ENCODE data around the gene LHFPL3. TPM values are rescaled to one million over a fixed set of nuclear protein-coding genes. Genes with fewer than 3 reads are reported as not detected.

Gene LHFPL3
- polyA plus RNA-seq, 1 experiment, result not detected

DNA sequence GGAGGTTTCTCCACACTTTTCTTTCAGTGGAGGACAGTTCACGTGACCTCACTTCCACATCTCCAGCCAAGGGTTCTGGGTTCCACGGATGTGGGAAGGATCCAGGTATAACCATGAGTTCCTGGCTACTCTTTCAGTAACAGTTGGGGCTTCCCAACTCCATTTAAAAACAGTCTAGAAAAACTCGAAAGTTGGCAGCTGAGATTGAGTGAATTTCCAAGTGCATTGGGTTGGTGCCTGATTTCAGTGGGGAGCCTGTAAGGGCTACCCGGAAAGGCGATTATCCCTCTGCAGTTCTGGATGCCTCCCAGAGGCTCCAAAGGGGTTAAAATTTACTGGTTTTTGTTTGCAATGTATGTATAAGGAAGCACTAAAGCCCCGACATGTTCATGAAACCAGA lies 24.3 kb downstream of the LHFPL3 start:
- no peaks in the 10 kb centered on the region for H3K36me3 ChIP-seq (ENCODE audit: control insufficient read depth, insufficient read depth, low read length)
- no peak overlapping the region for H3K4me3 ChIP-seq (ENCODE audit: low read depth, low read length)
- H3K27me3 ChIP-seq (ENCODE audit: control insufficient read depth, insufficient read depth, low read length), result no peaks in the 10 kb centered on the region
- TF ChIP-seq, protein P1, sequence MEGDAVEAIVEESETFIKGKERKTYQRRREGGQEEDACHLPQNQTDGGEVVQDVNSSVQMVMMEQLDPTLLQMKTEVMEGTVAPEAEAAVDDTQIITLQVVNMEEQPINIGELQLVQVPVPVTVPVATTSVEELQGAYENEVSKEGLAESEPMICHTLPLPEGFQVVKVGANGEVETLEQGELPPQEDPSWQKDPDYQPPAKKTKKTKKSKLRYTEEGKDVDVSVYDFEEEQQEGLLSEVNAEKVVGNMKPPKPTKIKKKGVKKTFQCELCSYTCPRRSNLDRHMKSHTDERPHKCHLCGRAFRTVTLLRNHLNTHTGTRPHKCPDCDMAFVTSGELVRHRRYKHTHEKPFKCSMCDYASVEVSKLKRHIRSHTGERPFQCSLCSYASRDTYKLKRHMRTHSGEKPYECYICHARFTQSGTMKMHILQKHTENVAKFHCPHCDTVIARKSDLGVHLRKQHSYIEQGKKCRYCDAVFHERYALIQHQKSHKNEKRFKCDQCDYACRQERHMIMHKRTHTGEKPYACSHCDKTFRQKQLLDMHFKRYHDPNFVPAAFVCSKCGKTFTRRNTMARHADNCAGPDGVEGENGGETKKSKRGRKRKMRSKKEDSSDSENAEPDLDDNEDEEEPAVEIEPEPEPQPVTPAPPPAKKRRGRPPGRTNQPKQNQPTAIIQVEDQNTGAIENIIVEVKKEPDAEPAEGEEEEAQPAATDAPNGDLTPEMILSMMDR (IDR thresholded peaks at IDR 0.05; ENCODE audit: insufficient read depth, low read depth, low read length), result no peak
- no peak for DNase-seq (ENCODE audit: low read depth)
- ChIA-PET CTCF (no interaction called here), POLR2A (no interaction called here)

DNA sequence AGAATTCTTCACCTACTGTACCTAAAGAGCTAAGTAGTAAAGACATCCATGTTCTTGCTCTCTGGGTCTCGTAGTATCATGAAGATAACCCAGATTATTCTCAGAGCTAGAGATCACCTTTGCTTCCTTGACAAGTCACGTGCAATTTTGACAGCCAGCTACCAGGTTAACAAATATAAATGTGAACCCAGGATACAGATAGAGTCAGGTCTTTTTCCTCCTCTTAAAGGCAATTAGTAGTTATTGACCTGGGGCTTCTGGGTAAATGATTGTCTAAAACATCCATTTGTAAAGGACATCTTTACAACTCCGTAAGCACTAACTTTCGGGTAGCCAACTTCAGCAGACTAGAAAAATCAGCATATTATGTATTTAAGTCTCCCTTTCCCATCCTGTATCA lies 28.8 kb downstream of the LHFPL3 start:
- Histone ChIP-seq H3K4me3 (ENCODE audit: low read depth, low read length) (no peak overlapping the region), H3K36me3 (ENCODE audit: control insufficient read depth, insufficient read depth, low read length) (no peaks in the 10 kb centered on the region), H3K27me3 (ENCODE audit: control insufficient read depth, insufficient read depth, low read length) (no peaks in the 10 kb centered on the region)
- ChIA-PET CTCF (no interaction called here), POLR2A (no interaction called here)
- TF ChIP-seq, protein P1 (IDR thresholded peaks at IDR 0.05; ENCODE audit: insufficient read depth, low read depth, low read length), result no peak
- no peak for DNase-seq (ENCODE audit: low read depth)

DNA sequence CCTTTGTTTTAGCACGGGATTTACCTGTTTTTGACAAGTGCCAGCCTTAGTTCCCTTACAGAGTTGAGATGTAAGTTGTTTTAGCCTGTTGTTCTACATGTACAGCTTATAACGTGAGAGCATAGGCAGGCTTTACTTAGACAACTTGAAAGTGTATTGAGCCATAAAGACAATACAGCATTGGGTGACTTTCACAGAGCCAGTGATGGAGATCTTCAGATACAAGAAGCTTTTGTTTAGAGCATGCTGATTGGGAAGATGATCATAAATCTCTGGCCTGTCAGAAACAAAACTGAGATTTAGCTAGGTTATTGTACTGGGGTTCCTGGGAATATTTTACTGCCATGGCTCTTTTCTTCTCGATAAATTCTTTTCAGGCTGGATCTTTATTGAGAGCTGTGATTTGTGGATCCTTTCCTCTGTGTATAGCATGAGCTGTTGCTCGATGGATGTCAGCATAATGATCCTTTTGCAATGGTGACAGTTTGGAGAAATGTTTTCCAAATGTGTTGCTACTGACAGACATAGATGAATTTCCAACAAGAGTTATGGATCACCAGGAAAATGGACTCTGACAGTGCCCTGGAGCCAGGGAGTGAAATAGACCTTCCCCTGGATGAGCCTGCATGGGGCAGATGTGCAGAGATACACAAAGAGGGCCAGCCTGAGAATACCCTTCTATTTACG lies 30.2 kb downstream of the LHFPL3 start:
- Histone ChIP-seq H3K4me3 (ENCODE audit: low read depth, low read length) (no peak overlapping the region), H3K27me3 (ENCODE audit: control insufficient read depth, insufficient read depth, low read length) (no peaks in the 10 kb centered on the region), H3K36me3 (ENCODE audit: control insufficient read depth, insufficient read depth, low read length) (no peaks in the 10 kb centered on the region)
- TF ChIP-seq, protein P1 (IDR thresholded peaks at IDR 0.05; ENCODE audit: insufficient read depth, low read depth, low read length), result no peak
- CTCF ChIA-PET, result interaction anchor here (0.6 kb wide), 1 partner anchor 24 kb away, joined by 3 read pairs; no protein-coding TSS in a partner anchor
- POLR2A ChIA-PET, result no interaction called here
- no peak for DNase-seq (ENCODE audit: low read depth)

DNA sequence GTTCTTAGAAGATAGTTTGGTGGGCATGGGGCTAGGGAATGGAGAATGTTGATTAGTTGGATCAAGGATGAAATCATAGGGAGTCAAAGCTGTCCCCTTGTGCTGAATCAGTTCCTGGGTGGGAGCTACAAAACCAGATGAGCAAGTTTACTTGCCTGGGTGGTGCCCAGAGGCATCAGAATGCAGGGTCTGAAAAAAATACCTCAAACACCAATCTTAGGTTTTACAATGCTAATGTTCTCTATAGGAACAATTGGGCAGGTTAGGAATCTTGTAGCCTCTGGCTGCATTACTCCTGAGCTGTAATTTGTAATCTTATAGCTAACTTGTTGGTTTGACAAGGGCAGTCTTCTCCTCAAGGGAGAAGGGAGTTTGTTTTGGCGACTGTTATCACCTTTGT lies 34.4 kb downstream of the LHFPL3 start:
- Histone ChIP-seq H3K27me3 (ENCODE audit: control insufficient read depth, insufficient read depth, low read length) (no peaks in the 10 kb centered on the region), H3K4me3 (ENCODE audit: low read depth, low read length) (no peak overlapping the region), H3K36me3 (ENCODE audit: control insufficient read depth, insufficient read depth, low read length) (no peaks in the 10 kb centered on the region)
- POLR2A ChIA-PET, result no interaction called here
- DNase-seq (ENCODE audit: low read depth), result no peak
- TF ChIP-seq, protein P1 (IDR thresholded peaks at IDR 0.05; ENCODE audit: insufficient read depth, low read depth, low read length), result no peak
- CTCF ChIA-PET, result no interaction called here

DNA sequence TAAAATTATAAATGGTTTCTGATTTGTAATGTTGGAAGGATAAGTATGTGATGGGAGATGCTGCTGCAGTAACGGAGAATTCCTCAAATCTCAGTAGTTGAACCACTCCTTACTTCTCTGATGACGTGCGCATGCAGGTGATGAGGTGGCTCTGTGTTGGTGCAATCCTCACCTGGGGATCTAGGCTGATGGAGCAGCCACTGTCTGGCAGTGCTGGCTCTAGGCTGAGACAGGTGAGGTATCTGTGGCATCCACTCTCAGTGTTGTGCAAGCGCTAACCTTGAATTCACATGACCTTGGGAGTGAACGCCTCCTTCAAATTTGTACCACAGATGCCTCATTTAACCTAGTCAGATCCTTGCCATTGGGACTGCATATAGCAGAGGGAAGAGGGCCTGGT lies 35.0 kb downstream of the LHFPL3 start:
- DNase-seq (ENCODE audit: low read depth), result no peak
- POLR2A ChIA-PET, result no interaction called here
- H3K4me3 ChIP-seq (ENCODE audit: low read depth, low read length), result no peak overlapping the region
- TF ChIP-seq, protein P1 (IDR thresholded peaks at IDR 0.05; ENCODE audit: insufficient read depth, low read depth, low read length), result no peak
- no peaks in the 10 kb centered on the region for H3K36me3 ChIP-seq (ENCODE audit: control insufficient read depth, insufficient read depth, low read length)
- no peaks in the 10 kb centered on the region for H3K27me3 ChIP-seq (ENCODE audit: control insufficient read depth, insufficient read depth, low read length)
- CTCF ChIA-PET, result no interaction called here
